Small intestine (tissue), 7 donors: ENCODE data around the gene APBA1. TPM values are rescaled to one million over a fixed set of nuclear protein-coding genes. Genes with fewer than 3 reads are reported as not detected.
A peak's percentile ranks its signal among the peaks of the same experiment; 100 is the strongest.

Experiments
- DNase-seq, 2 donors: peaks; one replicate each; pipeline versions ENCODE4 v3.0.0 to v3.0.0-alpha.2; 2013
- FAIRE-seq: peaks from 2 replicates; lab custom pipeline; 2012; peaks lifted over from hg19 to GRCh38; lab: Jason Lieb, UNC
- H3K27ac ChIP-seq, 3 donors: one replicate each; pipeline ENCODE4 v1.5.1; 2013; ENCODE audit warnings: low read length in 2 of 3, mild to moderate bottlenecking in 2 of 3, control low read depth in 1 of 3, inconsistent platforms in 1 of 3, low read depth in 1 of 3, moderate library complexity in 1 of 3
- H3K27me3 ChIP-seq, 3 donors: one replicate each; pipeline ENCODE4 v1.6.1; 2013; ENCODE audit warnings: low read length in 3 of 3, inconsistent platforms in 1 of 3; ENCODE audit not compliant: control insufficient read depth in 3 of 3, insufficient read depth in 3 of 3
- H3K36me3 ChIP-seq, 3 donors: one replicate each; pipeline ENCODE4 v1.6.1; 2013; ENCODE audit warnings: low read length in 3 of 3, inconsistent platforms in 1 of 3, low read depth in 1 of 3, mild to moderate bottlenecking in 1 of 3, moderate library complexity in 1 of 3; ENCODE audit not compliant: control insufficient read depth in 3 of 3, insufficient read depth in 2 of 3
- H3K4me1 ChIP-seq, 3 donors: one replicate each; pipeline ENCODE4 v1.6.1; 2013; ENCODE audit warnings: low read length in 2 of 3, inconsistent platforms in 1 of 3, low read depth in 1 of 3, mild to moderate bottlenecking in 1 of 3, moderate library complexity in 1 of 3; ENCODE audit not compliant: control insufficient read depth in 3 of 3, insufficient read depth in 2 of 3
- H3K4me3 ChIP-seq, 3 donors: one replicate each; pipeline ENCODE4 v1.5.1; 2013; ENCODE audit warnings: low read length in 3 of 3, control low read depth in 1 of 3, inconsistent platforms in 1 of 3, low read depth in 1 of 3, mild to moderate bottlenecking in 1 of 3, moderate library complexity in 1 of 3
- H3K9me3 ChIP-seq, 2 donors: one replicate each; pipeline ENCODE4 v1.6.1; 2013; ENCODE audit warnings: low read depth in 1 of 2, low read length in 1 of 2; ENCODE audit not compliant: control insufficient read depth in 2 of 2, insufficient read depth in 1 of 2
- WGBS, 3 donors: extraction: QIAGEN DNeasy Blood & Tissue Kit; methylation state at CpG; one replicate each; pipeline ENCODE4 v1.1.7; 2013; 5-methylcytosine and 5-hydroxymethylcytosine counted together
- polyA plus RNA-seq, 4 donors: library from polyadenylated mRNA; stranded (reverse) in 3 of 4; unstranded in 1 of 4; fragments of 200-250 nt in 3 of 4; fragments of 120-200 nt in 1 of 4; gene quantifications; one replicate each; pipeline versions ENCODE4 v1.2.1 to v1.2.3, GENCODE V29; 2013
- donor health status: healthy with polysubstance abuse.
- donor health status: control.
- donor health status: control.
- donor health status: Bipolar disorder and iron deficiency.
- donor health status: healthy.

APBA1 gene
- polyA plus RNA-seq, 4 donors = 0.27 to 6.7 (median 3.7) TPM; not detected in 1

GRCh38 chr9:69476797-69477196 is 195.4 kb downstream of the APBA1 start:
- 30 to 69% (median 56%) methylated on average over 7 of the region's 7 CpGs for WGBS, 3 donors
- H3K4me1 ChIP-seq = no peaks in the 10 kb centered on the region
- H3K27me3 ChIP-seq = peaks cover 0 to 2% (median 0%) of the 10 kb centered on the region in 3 donors
- FAIRE-seq = no peak
- no peaks in the 10 kb centered on the region for H3K36me3 ChIP-seq
- DNase-seq = no peak
- H3K9me3 ChIP-seq = no peaks in the 10 kb centered on the region
- H3K27ac ChIP-seq = no peak overlapping the region
- no peak overlapping the region for H3K4me3 ChIP-seq

GRCh38 chr9:69476016-69476415 is 196.2 kb downstream of the APBA1 start:
- DNase-seq (peak in 1 of 2 donors; percentile 11), FAIRE-seq (no peak)
- Histone ChIP-seq H3K36me3 (no peaks in the 10 kb centered on the region), H3K27me3 (peaks cover 0 to 2% (median 0%) of the 10 kb centered on the region in 3 donors), H3K27ac (no peak overlapping the region), H3K4me1 (peaks cover 0 to 2% (median 0%) of the 10 kb centered on the region in 3 donors), H3K4me3 (no peak overlapping the region), H3K9me3 (no peaks in the 10 kb centered on the region)
- 55 to 84% (median 64%) methylated on average over 6 of the region's 6 CpGs for WGBS, 3 donors

- Histone ChIP-seq H3K36me3 (no peaks in the 10 kb centered on the region), H3K9me3 (no peaks in the 10 kb centered on the region), H3K4me1 (peaks cover 0 to 9% (median 5%) of the 10 kb centered on the region in 3 donors), H3K27me3 (peaks cover 0 to 2% (median 0%) of the 10 kb centered on the region in 3 donors), H3K4me3 (no peak overlapping the region), H3K27ac (no peak overlapping the region)
- DNase-seq (no peak), FAIRE-seq (no peak)
- 65 to 81% (median 73%) methylated on average over 4 of the region's 4 CpGs for WGBS, 3 donors
These were observed 197.3 kb downstream of the APBA1 start for GRCh38 chr9:69474821-69475220.

GRCh38 chr9:69472101-69472620 is 200.0 kb downstream of the APBA1 start:
- H3K27me3 ChIP-seq = peaks cover 0 to 2% (median 0%) of the 10 kb centered on the region in 3 donors
- no peak for FAIRE-seq
- H3K36me3 ChIP-seq = no peaks in the 10 kb centered on the region
- H3K4me3 ChIP-seq = no peak overlapping the region
- DNase-seq = peak; percentile 10 to 22
- H3K27ac ChIP-seq = no peak overlapping the region
- no peaks in the 10 kb centered on the region for H3K9me3 ChIP-seq
- 13 to 61% (median 35%) methylated on average over 2 of the region's 2 CpGs for WGBS, 3 donors
- H3K4me1 ChIP-seq = peaks cover 0 to 9% (median 5%) of the 10 kb centered on the region in 3 donors

- FAIRE-seq = no peak
- Histone ChIP-seq H3K27ac (no peak overlapping the region), H3K36me3 (no peaks in the 10 kb centered on the region), H3K4me3 (no peak overlapping the region), H3K9me3 (no peaks in the 10 kb centered on the region), H3K27me3 (peaks cover 0 to 2% (median 0%) of the 10 kb centered on the region in 3 donors), H3K4me1 (peaks cover 0 to 9% (median 5%) of the 10 kb centered on the region in 3 donors)
- 29 to 57% (median 52%) methylated on average over 2 of the region's 2 CpGs for WGBS, 3 donors
- DNase-seq = peak; percentile 13 to 57
These were observed 200.7 kb downstream of the APBA1 start for GRCh38 chr9:69471433-69471832.

GRCh38 chr9:69470186-69470977 is 201.8 kb downstream of the APBA1 start:
- FAIRE-seq (no peak), DNase-seq (peak; percentile 96 to 98)
- no peaks in the 10 kb centered on the region for H3K9me3 ChIP-seq
- H3K27ac ChIP-seq = peak overlapping the region; percentile 62 to 78 (median 76)
- no peaks in the 10 kb centered on the region for H3K36me3 ChIP-seq
- H3K4me3 ChIP-seq = no peak overlapping the region
- WGBS, 3 donors = 26 to 66% (median 40%) methylated on average over 9 of the region's 9 CpGs
- H3K4me1 ChIP-seq = peaks cover 0 to 9% (median 5%) of the 10 kb centered on the region in 3 donors
- H3K27me3 ChIP-seq = peaks cover 0 to 2% (median 0%) of the 10 kb centered on the region in 3 donors

- peaks cover 0 to 9% (median 5%) of the 10 kb centered on the region in 3 donors for H3K4me1 ChIP-seq
- H3K4me3 ChIP-seq = no peak overlapping the region
- no peaks in the 10 kb centered on the region for H3K36me3 ChIP-seq
- no peak for FAIRE-seq
- H3K27ac ChIP-seq = peak overlapping the region in 1 of 3 donors; percentile 78
- DNase-seq = no peak
- no peaks in the 10 kb centered on the region for H3K9me3 ChIP-seq
- H3K27me3 ChIP-seq = peaks cover 0 to 2% (median 0%) of the 10 kb centered on the region in 3 donors
These were observed 203.0 kb downstream of the APBA1 start for GRCh38 chr9:69469136-69469535.

- Histone ChIP-seq H3K4me1 (peaks cover 0 to 9% (median 5%) of the 10 kb centered on the region in 3 donors), H3K27ac (no peak overlapping the region), H3K9me3 (no peaks in the 10 kb centered on the region), H3K27me3 (no peaks in the 10 kb centered on the region), H3K4me3 (no peak overlapping the region), H3K36me3 (no peaks in the 10 kb centered on the region)
- DNase-seq (peak in 1 of 2 donors; percentile 17), FAIRE-seq (no peak)
- 64 to 79% (median 67%) methylated on average over 1 of the region's 1 CpG for WGBS, 3 donors
These were observed 203.8 kb downstream of the APBA1 start for GRCh38 chr9:69468380-69468779.
